Skeletal muscle tissue (tissue), 4 donors: ENCODE measurements around the gene SSTR3. TPM values are rescaled to one million over a fixed set of nuclear protein-coding genes. Genes with fewer than 3 reads are reported as not detected.

Experiments used
- H3K27ac ChIP-seq: one replicate; pipeline ENCODE4 v1.7.0; 2013; ENCODE audit warnings: mild to moderate bottlenecking, low read depth, low read length, inconsistent platforms
- H3K27me3 ChIP-seq, 3 donors: one replicate each; pipeline ENCODE4 v1.7.0; 2013; ENCODE audit warnings: low read length in 3 of 3; ENCODE audit not compliant: control insufficient read depth in 3 of 3, insufficient read depth in 3 of 3
- H3K36me3 ChIP-seq, 3 donors: one replicate each; pipeline ENCODE4 v1.7.0; 2013; ENCODE audit warnings: low read length in 3 of 3; ENCODE audit not compliant: control insufficient read depth in 3 of 3, insufficient read depth in 3 of 3
- H3K4me1 ChIP-seq, 3 donors: one replicate each; pipeline ENCODE4 v1.7.0; 2013; ENCODE audit warnings: low read length in 3 of 3, mild to moderate bottlenecking in 3 of 3; ENCODE audit not compliant: control insufficient read depth in 3 of 3, insufficient read depth in 3 of 3
- H3K4me3 ChIP-seq, 3 donors: one replicate each; pipeline ENCODE4 v1.7.0; 2013; ENCODE audit warnings: low read length in 3 of 3
- H3K9ac ChIP-seq, 3 donors: one replicate each; pipeline ENCODE4 v1.7.0; 2013; ENCODE audit warnings: low read length in 3 of 3, mild to moderate bottlenecking in 3 of 3, moderate library complexity in 2 of 3, low read depth in 1 of 3
- H3K9me3 ChIP-seq, 3 donors: one replicate each; pipeline ENCODE4 v1.7.0; 2013; ENCODE audit warnings: low read length in 3 of 3; ENCODE audit not compliant: control insufficient read depth in 3 of 3
- total RNA-seq: library from RNA; depleted of rRNA; stranded (reverse); fragments of >200 nt; gene quantifications from one replicate; pipeline ENCODE4 v1.2.3, GENCODE V29; 2014
- donor health status: Osteomylitis.

Gene SSTR3
- total RNA-seq, 1 donor from 2014 or later: not detected

DNA sequence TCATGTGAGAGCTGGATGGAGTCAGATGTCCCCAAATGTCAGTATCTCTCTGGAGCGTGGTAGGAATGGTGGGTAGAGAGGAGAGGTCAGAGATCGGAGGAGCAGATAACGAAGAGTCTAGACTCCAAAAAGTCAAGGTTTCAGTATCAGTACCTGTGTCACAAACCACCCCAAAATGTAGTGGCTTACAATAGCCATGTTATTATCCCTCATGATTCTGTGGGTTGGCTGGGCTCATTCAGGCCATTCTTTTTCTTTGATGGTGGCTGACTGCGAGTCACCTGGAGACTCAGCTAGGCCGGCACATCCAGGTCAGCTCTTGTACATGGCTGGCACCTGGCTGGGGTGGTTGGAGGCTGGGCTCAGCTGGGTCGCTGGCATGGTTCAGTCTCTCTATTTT, 7.3 kb upstream of the SSTR3 start:
- H3K9me3 ChIP-seq: peaks cover 0 to 3% (median 0%) of the 10 kb centered on the region in 3 donors
- no peaks in the 10 kb centered on the region for H3K36me3 ChIP-seq
- no peak overlapping the region for H3K27ac ChIP-seq
- H3K4me1 ChIP-seq: no peaks in the 10 kb centered on the region
- no peak overlapping the region for H3K9ac ChIP-seq
- peaks cover 5 to 32% (median 27%) of the 10 kb centered on the region in 3 donors for H3K27me3 ChIP-seq
- no peak overlapping the region for H3K4me3 ChIP-seq

DNA sequence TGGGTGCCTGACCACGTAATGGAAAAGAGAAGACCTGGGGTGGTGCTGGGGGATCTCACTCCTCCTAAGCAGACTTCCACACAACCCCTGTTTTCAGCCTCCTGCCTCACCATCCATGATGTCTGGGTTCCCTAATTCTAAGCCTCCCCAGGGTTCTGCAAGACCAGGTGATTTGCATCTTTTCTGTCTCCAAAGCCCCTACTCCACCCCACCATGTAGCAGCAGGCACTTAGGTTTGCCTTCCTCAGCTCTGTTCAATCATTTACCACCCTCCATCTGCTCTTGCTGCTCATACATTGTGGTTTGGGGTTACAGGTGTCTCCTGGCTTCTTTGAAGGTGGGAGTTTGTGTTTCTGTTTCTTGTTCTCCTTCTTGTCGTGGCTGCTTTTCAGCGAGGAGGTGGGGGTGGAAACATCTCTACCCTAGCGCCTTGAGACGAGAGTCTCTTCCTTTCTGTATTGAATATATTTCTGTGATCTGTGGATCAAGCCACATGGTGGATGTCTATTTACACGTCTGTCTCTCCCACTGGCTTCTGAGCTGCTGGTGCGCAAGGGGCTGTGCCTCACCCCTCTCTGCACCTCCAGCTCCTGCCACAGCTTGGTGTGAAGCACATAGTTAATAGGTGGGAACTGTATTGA, 6.6 kb upstream of the SSTR3 start:
- Histone ChIP-seq H3K27ac (no peak overlapping the region), H3K36me3 (no peaks in the 10 kb centered on the region), H3K4me1 (no peaks in the 10 kb centered on the region), H3K9ac (no peak overlapping the region), H3K4me3 (no peak overlapping the region), H3K9me3 (peaks cover 0 to 3% (median 0%) of the 10 kb centered on the region in 3 donors), H3K27me3 (peaks cover 5 to 34% (median 28%) of the 10 kb centered on the region in 3 donors)

DNA sequence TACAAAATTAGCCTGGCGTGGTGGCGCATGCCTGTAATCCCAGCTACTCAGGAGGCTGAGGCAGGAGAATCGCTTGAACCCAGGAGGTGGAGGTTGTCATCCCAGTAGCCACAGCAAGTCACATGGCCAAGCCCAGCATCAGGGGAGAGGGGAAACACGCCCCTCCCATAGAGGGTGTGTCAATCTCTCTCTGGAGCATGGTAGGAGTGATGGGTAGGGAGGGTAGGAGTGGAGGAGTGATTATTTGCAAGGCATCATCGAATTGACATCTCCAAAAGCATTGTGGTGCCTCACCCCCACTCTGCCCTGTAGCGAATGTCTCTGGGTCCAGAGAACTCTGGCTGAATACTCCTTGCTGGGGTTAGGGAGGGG, 6.1 kb upstream of the SSTR3 start:
- Histone ChIP-seq H3K9me3 (peaks cover 0 to 3% (median 0%) of the 10 kb centered on the region in 3 donors), H3K36me3 (no peaks in the 10 kb centered on the region), H3K9ac (no peak overlapping the region), H3K27ac (no peak overlapping the region), H3K4me1 (no peaks in the 10 kb centered on the region), H3K27me3 (peaks cover 8 to 39% (median 29%) of the 10 kb centered on the region in 3 donors), H3K4me3 (no peak overlapping the region)

DNA sequence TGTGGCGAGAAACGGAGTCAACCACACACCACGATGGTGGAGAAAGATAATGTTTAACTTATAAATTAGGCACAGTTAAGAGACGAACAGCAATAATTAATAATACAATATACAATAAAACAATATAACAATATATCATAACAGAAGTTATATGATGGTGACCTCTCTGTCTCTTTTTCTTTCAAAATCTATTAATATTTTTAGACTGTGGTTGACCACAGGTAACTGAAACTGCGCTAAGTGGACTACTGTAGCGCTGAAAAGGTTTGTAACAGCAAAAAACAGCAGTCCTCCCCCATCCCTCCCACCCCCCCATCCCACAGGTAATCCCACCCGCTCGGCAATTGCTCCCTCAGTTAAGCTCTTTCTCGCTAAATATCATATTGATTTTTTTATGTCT, 3.6 kb upstream of the SSTR3 start:
- no peaks in the 10 kb centered on the region for H3K4me1 ChIP-seq
- H3K36me3 ChIP-seq: no peaks in the 10 kb centered on the region
- peaks cover 11 to 40% (median 35%) of the 10 kb centered on the region in 3 donors for H3K27me3 ChIP-seq
- no peak overlapping the region for H3K27ac ChIP-seq
- H3K4me3 ChIP-seq: no peak overlapping the region
- H3K9ac ChIP-seq: no peak overlapping the region
- no peaks in the 10 kb centered on the region for H3K9me3 ChIP-seq

DNA sequence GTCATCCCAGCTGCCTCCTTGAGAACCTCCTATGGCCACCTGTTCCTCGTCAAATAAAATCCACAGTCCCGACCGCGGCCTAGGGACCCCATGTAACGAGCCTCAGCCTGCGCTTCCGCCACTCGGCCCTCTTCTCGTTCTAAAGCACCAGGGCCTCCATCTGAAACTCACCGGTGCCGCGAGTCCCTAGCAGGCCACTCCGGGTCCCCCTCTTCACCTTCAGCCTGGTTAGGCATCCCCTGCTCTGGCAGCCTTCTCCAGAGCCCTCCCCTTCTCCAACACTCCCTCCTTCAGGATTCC, 2.4 kb upstream of the SSTR3 start:
- Histone ChIP-seq H3K9me3 (no peaks in the 10 kb centered on the region), H3K27me3 (peaks cover 17 to 46% (median 42%) of the 10 kb centered on the region in 3 donors), H3K4me3 (no peak overlapping the region), H3K27ac (no peak overlapping the region), H3K9ac (no peak overlapping the region), H3K4me1 (no peaks in the 10 kb centered on the region), H3K36me3 (no peaks in the 10 kb centered on the region)

DNA sequence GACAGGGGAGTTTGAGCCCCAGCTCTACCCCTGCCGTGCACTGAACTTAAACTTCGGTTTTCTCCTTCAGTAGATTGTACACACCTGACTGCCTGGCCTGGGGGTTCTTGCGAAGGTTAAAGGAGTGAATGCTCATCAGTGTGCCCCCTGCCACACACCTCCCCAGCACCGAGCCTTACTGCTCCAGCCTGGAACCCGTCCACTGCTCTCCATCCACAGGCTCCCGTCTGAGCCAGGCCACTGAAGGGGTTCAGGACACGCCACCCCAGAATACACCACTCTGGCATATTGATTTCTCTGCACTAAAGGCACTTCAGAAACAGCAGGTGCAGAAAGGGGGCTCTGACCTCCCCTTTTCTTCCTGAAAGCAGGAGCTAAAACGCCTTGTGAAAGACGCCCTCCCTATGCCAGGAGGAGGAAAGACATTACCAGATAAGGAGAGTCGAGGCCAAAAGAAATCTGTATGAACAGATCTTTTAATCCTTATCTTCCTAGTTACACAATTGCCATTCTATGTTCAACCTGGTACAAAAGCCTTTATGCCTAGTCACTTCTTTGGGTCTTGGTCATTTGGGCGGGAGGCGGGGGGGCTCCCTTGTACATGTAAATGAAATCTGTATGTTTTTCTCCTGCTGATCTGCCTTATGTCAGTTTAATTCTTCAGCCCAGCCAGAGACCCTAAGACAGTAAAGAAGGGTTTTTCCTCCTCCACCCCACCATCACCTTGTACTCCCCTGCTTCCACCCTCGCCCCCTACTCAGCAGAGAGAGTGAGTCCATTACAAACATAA, 1.9 kb upstream of the SSTR3 start:
- Histone ChIP-seq H3K4me3 (no peak overlapping the region), H3K27me3 (peaks cover 17 to 48% (median 40%) of the 10 kb centered on the region in 3 donors), H3K27ac (no peak overlapping the region), H3K9ac (no peak overlapping the region), H3K9me3 (no peaks in the 10 kb centered on the region), H3K36me3 (no peaks in the 10 kb centered on the region), H3K4me1 (no peaks in the 10 kb centered on the region)

DNA sequence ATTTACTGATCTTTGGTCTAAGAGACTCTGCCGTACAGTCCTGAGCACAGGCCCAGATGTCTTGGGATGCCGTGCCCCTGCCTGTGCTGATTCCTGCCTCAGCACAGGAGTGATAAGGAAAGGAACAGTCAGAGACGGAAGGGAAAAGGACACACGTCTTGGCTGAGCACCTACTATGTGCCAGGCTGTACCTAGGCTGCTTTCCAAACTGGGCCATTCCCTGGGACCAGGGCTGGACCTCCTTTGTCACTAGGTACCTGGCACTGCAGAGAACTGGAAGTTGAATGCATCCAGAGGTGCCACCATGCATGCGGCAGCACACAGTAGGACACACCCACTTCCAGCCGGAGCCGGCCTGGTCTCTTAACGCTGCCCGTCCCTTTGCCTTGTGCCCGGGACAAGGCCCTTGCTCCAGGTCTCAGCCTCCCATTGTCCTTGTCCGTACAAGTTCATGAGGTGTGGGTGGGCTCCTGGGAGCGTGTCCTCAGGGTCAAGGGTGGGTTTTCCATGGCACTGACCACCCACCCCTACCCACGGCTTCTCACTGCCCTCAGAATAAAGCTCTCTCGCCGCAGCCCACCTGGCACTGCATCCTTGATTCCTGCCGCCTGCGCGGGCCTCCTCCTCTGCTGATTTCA, 1.1 kb upstream of the SSTR3 start:
- peaks cover 17 to 41% (median 36%) of the 10 kb centered on the region in 3 donors for H3K27me3 ChIP-seq
- H3K9me3 ChIP-seq: no peaks in the 10 kb centered on the region
- H3K36me3 ChIP-seq: no peaks in the 10 kb centered on the region
- H3K4me3 ChIP-seq: no peak overlapping the region
- H3K4me1 ChIP-seq: no peaks in the 10 kb centered on the region
- no peak overlapping the region for H3K27ac ChIP-seq
- H3K9ac ChIP-seq: no peak overlapping the region

DNA sequence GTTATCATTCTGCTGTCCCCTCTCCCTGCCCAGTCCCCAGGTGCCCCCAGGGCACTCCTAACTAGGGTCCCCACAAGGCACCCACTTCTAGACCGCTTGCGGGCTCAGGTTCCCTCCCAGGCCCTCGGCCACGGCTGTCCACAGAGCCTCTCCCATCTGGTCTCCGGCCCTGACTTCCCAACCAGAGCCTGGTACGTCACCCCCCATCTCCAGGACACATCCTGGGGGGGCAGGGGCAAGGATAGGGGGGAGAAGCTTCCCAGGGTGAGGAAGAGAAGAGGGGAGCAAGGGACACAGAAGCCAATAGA, 457 bp downstream of the SSTR3 start:
- H3K9me3 ChIP-seq: no peaks in the 10 kb centered on the region
- H3K36me3 ChIP-seq: no peaks in the 10 kb centered on the region
- no peaks in the 10 kb centered on the region for H3K4me1 ChIP-seq
- no peak overlapping the region for H3K4me3 ChIP-seq
- no peak overlapping the region for H3K27ac ChIP-seq
- H3K9ac ChIP-seq: no peak overlapping the region
- H3K27me3 ChIP-seq: peaks cover 17 to 38% (median 35%) of the 10 kb centered on the region in 3 donors

DNA sequence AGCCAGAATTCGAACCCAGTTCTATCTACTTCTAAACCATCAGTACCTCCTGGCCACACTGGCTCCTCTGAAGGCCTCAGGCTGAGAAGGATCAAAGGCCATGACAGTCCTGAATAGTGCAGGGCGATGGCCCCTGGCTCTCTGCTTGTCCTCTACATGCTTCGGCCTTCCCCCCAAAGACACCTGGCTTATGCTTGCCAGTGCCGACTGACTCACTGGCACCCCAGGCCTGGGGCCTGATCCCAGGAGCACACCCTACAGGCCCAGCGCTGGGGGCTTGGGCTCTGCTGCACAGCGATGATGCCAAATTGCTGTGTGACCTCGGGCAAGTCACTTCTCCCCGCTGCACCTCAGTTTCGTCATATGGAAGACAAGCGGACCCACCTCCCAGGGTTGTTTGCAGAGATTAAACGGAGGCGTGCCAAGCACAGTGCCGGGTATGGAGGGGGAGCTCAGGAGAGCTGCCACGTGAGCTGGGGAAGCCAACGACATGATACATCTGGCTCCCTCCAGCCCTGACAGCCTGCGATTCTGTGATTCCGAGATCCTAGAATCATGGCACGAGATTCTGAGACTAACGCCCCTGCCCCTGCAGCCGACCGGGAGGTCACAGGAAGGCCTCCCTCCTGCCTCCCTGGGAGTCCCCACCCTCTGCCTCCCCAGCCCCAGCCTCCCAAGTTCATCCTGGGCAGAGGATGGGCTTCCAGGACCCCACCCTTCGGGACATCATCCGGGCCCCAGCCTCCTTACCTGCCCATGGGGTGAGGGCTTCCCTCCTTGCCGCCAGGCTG, 1.0 kb downstream of the SSTR3 start:
- Histone ChIP-seq H3K9me3 (no peaks in the 10 kb centered on the region), H3K27ac (no peak overlapping the region), H3K9ac (no peak overlapping the region), H3K4me1 (no peaks in the 10 kb centered on the region), H3K27me3 (peaks cover 17 to 38% (median 32%) of the 10 kb centered on the region in 3 donors), H3K36me3 (no peaks in the 10 kb centered on the region), H3K4me3 (no peak overlapping the region)
